GM18526 (cell line): ENCODE data around the gene HYAL3.

Experiments used
- POLR2A ChIP-seq: IDR thresholded peaks from 3 replicates; pipeline ENCODE4 v1.6.1; 2011; ENCODE audit not compliant: insufficient read length; ENCODE audit errors: extremely low read depth

The HYAL3 gene

DNA sequence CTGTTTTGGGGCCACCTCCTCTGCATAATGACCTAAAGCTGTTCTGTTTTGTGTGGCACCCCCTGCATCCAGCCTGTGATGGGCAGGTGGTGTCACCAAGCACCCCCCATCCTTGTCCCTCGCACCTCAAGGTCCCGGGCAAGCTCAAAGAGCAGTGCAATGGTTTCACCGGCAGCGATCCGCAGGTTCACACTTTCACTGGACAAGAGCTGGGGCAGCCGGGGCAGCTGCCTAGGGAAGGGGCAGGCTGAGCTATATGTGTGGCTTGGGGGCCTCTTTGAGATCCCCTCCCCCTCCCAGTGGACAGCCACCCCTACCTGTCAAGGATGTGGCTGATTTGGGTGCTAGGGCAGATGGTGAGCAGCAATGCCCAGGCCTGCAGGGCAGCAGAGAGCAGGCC, 10.1 kb downstream of the HYAL3 start:
- no peak for TF ChIP-seq POLR2A

DNA sequence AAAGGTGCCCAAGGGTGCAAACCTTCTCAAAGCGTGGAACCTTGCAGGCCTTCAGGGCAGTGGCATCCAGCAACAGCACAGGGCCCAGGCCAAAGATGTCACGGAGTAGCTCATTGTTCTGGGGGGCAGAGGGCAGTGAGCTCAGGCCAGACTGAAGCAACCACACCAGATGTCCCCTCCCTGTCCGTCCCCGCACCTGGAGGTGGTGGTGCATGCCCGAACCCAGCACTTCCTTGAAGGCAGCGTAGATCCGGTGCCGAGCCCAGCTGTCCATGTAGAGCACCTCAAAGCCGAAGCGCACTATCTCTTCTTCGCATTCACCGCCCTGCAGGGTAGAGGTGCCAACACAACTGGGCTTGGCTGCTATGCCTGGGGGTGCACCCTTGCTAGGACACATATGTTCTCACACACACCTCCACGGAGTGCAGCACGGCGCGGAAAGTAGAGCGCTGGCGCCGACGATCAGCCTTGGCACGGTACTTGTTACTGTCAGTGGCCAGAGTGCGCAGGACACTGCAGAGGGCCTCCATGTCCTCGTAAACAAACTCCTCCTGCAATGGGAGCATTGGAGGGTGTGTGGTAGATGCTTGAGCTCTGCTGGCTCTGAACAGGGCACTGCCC, 10.7 kb downstream of the HYAL3 start:
- no peak for TF ChIP-seq POLR2A

DNA sequence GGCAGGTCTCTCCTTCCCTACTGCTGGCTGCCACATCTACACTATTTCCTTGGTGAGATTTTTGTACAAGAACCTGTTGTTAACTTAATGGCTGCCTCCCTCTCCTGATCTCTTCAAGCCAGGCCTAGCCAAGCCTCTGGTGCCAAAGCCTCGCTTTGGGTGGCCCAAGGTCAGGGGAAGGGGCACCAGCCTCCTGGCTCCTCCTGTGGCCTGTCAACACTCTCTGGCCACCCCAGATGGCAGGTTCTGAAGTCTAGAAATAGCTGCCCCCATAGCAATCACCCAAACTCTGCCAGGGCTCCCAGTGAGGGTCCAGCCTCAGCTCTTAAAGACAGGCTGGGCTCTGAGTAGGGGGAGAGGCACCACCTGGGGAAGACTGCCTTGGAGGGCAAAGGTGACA, 11.9 kb downstream of the HYAL3 start:
- no peak for TF ChIP-seq POLR2A

DNA sequence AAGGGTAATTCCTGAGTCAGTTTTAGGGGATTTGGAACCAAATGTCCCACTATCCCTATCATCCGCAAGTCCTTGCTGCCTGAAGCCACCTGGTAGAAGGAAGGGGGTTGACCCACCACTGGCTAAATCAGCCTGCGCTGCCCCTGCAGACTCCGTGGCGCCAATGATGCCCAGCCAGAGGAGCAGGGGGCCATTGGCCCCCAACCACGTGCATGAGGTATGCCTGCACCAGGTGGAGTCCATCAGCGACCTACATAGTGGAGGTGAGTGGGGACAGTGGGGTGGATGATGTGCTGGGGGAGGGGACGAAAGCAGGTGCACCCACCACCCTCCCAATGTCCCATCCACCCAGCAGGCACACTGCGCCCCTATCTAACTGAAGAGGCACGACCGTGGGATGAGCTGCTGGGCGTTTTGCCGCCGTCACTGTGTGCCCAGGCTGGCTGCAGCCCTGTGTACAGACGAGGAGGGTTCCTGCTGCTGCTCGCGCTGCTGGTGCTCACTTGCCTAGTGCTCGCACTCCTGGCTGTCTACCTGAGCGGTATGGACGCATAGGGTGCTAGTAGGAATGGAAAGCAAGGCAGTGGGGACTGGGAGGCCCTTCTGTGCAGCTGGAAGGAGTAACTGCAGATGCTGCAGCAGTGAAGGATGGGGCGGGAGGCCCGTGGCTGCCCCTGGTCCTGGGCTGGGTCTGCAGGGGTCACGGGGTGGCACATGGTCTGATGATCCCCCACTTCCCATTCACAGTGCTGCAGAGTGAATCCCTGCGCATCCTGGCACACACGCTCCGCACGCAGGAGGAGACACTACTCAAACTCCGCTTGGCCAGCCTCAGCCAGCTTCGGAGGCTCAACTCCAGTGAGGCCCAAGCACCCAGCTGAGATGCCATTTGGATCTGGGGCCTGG, 12.6 kb downstream of the HYAL3 start:
- no peak for TF ChIP-seq POLR2A

DNA sequence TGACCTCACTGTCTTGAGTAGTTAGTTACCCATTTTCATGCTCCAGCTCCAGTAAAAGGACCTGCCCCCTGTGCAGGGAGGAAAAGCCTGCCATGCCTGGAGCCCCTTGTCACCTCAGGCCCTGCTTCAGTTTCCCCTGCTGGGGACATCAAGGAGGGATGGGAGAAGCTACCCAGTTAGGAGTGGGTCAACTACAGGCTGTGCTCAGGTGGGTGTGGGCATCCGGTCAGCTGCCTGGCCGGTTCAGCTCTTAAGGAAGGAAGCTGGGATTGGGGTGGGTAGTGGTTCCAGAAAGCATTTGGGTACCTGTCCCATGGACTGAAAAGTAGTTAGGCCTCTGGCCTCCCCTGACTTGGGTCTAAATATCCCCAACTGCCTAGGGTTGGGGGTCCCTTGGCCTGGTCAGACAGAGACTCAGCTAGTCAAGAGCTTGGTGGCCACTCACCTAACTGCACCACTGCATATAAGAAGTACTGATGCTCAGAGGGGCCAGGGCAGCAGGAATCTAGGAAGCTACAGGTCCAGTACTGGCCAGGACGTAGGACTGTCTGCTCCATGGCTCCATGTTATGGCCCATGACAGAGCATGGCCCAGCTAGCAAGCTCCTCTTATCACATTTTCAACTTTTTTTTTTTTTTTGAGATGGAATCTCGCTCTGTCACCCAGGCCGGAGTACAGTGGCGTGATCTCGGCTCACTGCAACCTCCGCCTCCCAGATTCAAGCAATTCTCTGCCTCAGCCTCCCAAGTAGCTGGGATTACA, 19.8 kb downstream of the HYAL3 start:
- TF ChIP-seq POLR2A: no peak

DNA sequence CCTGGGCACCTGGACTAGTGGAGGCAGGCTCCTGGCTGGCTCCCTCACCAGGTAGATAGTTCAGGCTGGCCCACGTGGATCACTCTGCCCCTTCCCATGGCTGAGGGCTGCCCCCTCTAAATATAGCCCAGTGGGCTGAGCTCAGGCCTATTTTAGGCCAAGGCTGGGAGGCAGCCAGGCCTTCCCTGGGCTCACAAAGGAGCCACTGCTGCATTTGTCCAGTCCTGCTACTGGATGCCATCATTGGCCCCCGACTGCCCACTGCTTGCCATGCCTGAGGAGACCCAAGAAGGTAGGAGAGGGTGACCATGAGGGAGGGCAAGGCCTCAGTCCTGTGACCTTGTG, 20.4 kb downstream of the HYAL3 start, which contains the start of gene LSMEM2:
LSMEM2 (plus strand) TSS at position 208 of the 345 bp plus-strand sequence; CDS start at position 235, 27 bp downstream.
- no peak for TF ChIP-seq POLR2A

DNA sequence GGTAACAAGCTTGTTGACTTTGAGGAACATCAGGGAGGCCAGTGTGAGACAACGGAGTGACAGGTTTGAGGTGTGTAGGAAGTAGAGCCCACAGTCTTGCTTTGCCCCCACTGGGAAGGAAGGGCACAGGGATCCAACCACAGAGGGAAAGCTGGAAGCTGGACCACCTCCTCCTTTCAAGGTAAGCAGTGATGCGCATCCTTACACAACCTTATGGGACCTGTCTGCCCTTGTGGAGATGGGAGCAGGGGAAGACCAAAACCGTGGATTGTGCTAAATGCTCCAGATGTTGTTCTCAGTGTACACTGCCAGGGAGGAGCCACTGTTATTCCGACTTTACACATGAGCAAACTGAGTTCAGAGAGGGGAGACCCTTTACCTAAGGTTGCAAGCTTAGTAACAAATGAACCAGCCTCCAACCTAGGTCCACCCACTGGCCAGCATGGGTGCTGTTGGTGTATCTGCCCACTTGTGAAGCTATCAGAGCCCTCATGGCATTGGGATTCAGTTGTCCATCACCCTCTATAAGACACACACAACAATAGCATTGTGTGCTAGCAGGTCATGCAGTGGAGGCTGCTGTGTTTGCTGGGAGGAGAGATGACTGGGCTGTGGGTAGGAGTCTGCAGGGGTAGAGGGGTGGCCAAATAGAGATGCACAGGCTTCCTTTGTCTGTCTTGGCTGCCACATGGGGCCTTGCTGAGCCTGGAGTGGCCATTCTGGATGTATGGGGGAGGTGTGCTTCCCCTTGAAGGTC, 20.9 kb downstream of the HYAL3 start:
- no peak for TF ChIP-seq POLR2A

DNA sequence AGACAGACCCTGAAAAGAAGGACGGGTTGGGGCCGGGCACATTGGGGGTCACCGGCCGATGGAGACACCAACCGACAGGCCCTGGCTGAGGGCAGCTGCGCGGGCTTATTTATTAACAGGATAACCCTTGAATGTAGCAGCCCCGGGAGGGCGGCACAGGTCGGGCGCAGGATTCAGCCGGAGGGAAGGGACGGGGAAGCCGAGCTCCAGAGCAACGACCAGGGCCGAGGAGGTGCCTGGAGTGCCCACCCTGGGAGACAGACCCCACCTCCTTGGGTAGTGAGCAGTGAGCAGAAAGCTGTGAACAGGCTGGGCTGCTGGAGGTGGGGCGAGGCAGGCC, 22.5 kb downstream of the HYAL3 start:
- no peak for TF ChIP-seq POLR2A

DNA sequence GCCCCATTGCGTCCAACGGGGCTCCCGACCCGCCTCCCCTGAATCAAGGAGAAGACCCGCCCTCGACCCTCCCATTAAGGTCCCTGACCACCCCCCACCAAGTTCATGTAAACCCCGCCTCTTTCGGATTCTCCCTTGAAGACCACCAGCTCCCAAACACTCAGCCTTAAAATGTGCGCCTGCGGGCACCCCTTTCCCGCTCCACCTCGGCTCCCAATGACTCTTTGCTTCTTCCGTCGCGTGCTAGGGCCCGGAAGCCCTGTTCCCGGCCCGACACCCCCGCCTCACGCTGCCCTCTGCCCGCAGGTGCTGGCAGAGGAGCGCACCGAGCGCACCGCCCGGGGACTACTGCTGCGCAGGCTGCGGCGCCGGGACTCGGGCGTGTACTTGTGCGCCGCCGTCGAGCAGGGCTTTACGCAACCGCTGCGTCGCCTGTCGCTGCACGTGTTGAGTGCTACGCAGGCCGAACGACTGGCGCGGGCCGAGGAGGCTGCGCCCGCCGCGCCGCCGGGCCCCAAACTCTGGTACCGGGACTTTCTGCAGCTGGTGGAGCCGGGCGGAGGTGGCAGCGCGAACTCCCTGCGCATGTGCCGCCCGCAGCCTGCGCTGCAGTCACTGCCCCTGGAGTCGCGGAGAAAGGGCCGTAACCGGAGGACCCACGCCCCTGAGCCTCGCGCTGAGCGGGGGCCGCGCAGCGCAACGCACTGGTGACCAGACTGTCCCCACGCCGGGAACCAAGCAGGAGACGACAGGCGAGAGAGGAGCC, 23.0 kb downstream of the HYAL3 start:
- TF ChIP-seq POLR2A: no peak

DNA sequence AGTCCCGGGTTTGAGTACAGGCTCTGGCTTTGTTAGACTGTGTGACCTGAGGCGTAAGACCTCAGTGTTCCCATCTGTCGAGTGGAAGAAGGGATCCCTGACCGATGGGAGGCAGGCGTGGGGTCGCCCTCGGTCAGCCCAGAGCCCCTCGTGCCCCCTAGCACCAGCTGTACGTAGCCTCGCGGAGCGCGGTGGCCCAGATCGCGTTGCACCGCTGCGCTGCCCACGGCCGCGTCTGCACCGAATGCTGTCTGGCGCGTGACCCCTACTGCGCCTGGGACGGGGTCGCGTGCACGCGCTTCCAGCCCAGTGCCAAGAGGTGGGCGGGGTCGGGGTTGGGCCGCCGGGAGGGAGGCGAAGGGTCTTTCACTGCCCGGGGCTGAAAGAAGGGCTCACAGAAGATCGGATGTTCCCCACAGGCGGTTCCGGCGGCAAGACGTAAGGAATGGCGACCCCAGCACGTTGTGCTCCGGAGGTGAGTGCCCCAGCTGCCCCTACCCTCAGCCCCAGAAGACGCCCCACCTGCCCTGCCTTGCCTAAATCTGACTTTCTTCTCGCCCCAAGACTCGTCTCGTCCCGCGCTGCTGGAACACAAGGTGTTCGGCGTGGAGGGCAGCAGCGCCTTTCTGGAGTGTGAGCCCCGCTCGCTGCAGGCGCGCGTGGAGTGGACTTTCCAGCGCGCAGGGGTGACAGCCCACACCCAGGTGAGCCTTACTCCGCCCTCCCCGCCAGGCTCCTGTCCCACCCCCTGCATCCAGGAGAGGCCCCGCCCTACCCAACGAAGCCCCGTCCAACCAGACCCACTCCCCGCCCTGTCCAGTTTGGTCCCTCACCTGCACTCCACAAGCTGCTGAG, 23.8 kb downstream of the HYAL3 start:
- no peak for TF ChIP-seq POLR2A

DNA sequence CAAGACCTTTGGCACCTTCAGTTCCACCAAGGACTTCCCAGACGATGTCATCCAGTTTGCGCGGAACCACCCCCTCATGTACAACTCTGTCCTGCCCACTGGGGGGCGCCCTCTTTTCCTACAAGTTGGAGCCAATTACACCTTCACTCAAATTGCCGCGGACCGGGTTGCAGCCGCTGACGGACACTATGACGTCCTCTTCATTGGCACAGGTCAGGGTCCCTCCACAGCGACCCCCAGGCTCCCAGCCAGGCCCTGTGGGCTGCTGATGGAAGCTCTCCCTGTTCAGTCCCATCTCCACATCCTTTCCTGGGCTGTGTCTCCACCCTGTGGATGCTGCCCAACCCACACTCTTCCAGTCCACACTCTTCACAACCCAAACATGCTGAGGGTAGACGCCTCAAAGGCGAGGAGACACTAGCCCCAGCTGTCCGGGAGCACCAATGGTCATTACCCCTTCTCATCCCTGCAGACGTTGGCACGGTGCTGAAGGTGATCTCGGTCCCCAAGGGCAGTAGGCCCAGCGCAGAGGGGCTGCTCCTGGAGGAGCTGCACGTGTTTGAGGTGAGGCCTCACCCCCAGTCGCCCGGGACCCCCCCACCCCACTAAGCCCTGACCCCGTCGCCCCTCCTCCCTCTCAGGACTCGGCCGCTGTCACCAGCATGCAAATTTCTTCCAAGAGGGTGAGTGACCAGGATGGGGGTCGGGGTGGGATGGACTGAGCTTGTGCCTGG, 24.7 kb downstream of the HYAL3 start:
- TF ChIP-seq POLR2A: no peak

DNA sequence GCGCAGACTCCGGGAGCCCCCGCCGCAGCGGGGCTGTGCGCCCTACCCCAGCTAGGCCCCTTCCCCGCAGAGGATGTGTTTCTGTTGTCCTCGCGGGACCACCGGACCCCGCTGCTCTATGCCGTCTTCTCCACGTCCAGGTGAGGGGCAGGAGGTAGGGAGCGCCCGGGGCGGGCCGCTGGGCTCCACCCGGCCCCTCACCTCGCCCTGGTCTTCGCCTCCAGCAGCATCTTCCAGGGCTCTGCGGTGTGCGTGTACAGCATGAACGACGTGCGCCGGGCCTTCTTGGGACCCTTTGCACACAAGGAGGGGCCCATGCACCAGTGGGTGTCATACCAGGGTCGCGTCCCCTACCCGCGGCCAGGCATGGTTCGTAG, 25.5 kb downstream of the HYAL3 start:
- TF ChIP-seq POLR2A: no peak

DNA sequence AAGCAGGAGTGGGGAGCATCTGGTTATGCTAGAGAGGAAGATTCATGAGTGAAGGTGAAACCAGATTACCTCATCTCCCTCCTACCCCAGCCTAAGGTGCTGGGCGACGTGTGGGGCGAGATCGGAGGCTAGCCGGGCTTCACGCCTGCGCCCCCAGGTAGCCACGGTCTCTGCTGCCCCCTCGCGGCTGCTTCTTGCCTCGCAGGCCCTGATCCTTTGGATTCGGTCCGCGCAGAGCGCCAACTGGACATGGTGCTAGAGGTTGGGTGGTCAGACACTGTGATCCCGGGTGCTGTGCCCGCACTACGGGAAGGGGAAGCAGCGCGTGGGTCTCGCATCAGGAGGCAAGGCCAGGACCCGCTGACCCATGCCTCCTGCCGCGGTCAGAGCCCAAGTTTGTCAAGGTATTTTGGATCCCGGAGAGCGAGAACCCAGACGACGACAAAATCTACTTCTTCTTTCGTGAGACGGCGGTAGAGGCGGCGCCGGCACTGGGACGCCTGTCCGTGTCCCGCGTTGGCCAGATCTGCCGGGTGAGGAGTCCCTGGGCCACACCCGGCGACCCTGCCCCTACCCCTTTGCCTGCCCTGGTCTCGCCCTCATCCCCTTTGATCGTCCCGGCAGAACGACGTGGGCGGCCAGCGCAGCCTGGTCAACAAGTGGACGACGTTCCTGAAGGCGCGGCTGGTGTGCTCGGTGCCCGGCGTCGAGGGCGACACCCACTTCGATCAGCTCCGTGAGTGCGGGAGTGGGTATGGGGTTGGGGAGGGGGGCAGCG, 26.1 kb downstream of the HYAL3 start:
- no peak for TF ChIP-seq POLR2A
